Smooth muscle cell (in vitro differentiated cells): Measurements from ENCODE around the gene CACNA1I. TPM values are rescaled to one million over a fixed set of nuclear protein-coding genes. Genes with fewer than 3 reads are reported as not detected.
A peak's percentile ranks its signal among the peaks of the same experiment; 100 is the strongest.

ENCODE experiments used
- DNase-seq: peaks from one replicate; lab custom pipeline; 2025; ENCODE audit not compliant: unreplicated experiment; lab: John Stamatoyannopoulos, UW
- H2AFZ ChIP-seq: fragments of 200-600 bp; sonication (generic); 2 replicates; pipeline ENCODE4 v1.6.0; 2016; ENCODE audit warnings: antibody characterized with exemption, low read depth, mild to moderate bottlenecking
- H3F3A ChIP-seq: fragments of 200-600 bp; sonication (generic); 2 replicates; pipeline ENCODE4 v1.6.0; 2017; ENCODE audit warnings: antibody characterized with exemption, low read depth
- H3K27ac ChIP-seq: fragments of 200-600 bp; sonication (generic); 2 replicates; pipeline ENCODE4 v1.5.1; 2016; ENCODE audit warnings: low read depth, mild to moderate bottlenecking
- H3K27me3 ChIP-seq: fragments of 200-600 bp; sonication (generic); 2 replicates; pipeline ENCODE4 v1.6.1; 2016; ENCODE audit warnings: low read depth, mild to moderate bottlenecking
- H3K36me3 ChIP-seq: fragments of 200-600 bp; sonication (generic); 2 replicates; pipeline ENCODE4 v1.5.1; 2016; ENCODE audit warnings: low read depth
- H3K4me1 ChIP-seq: fragments of 200-600 bp; sonication (generic); 2 replicates; pipeline ENCODE4 v1.5.1; 2016; ENCODE audit warnings: low read depth
- H3K4me2 ChIP-seq: fragments of 200-600 bp; sonication (generic); 2 replicates; pipeline ENCODE4 v1.6.0; 2016; ENCODE audit warnings: mild to moderate bottlenecking
- H3K4me3 ChIP-seq: fragments of 200-600 bp; sonication (generic); 2 replicates; pipeline ENCODE4 v1.5.1; 2016; ENCODE audit warnings: mild to moderate bottlenecking
- H3K79me2 ChIP-seq: fragments of 200-600 bp; sonication (generic); 2 replicates; pipeline ENCODE4 v1.6.0; 2016; ENCODE audit warnings: low read depth, mild to moderate bottlenecking
- H3K9ac ChIP-seq: fragments of 200-600 bp; sonication (generic); 2 replicates; pipeline ENCODE4 v1.6.0; 2016; ENCODE audit warnings: low read depth
- H3K9me3 ChIP-seq: fragments of 200-600 bp; sonication (generic); replicated peaks from 2 replicates; pipeline ENCODE4 v1.5.1; 2016; ENCODE audit warnings: low read depth
- H4K20me1 ChIP-seq: fragments of 200-600 bp; sonication (generic); 2 replicates; pipeline ENCODE4 v1.6.0; 2016; ENCODE audit warnings: low read depth
- CTCF ChIP-seq: fragments of 200-600 bp; sonication (generic); IDR thresholded peaks from 2 replicates; pipeline ENCODE4 v1.5.1; 2017; ENCODE audit warnings: borderline replicate concordance, mild to moderate bottlenecking, antibody characterized with exemption; ENCODE audit not compliant: insufficient read depth, poor library complexity, severe bottlenecking
- WGBS: methylation state at CpG from one replicate; pipeline ENCODE4 v1.1.7; 2016; ENCODE audit warnings: low lambda C conversion rate; 5-methylcytosine and 5-hydroxymethylcytosine counted together
- polyA plus RNA-seq: library from polyadenylated mRNA; unstranded; fragments of >200 nt; fragmentation: Nextera tagmentation; extraction: Ambion mirVana; gene quantifications from 2 replicates; pipeline ENCODE4 v1.2.1, GENCODE V29; 2016
- total RNA-seq: library from RNA; depleted of rRNA; stranded (reverse); fragments of >200 nt; gene quantifications from 2 replicates; pipeline ENCODE4 v1.2.3, GENCODE V29; 2014

Gene CACNA1I
- total and polyA plus RNA-seq, 2 experiments from 2014 or later, result not detected

GRCh38 chr22:39558950-39559349 is 11.6 kb upstream of the CACNA1I start:
- no peak for TF ChIP-seq CTCF
- H3K27me3 ChIP-seq, result peaks cover 76% of the 10 kb centered on the region
- no peak for DNase-seq
- H3K4me3 ChIP-seq, result no peak overlapping the region
- no peaks in the 10 kb centered on the region for H4K20me1 ChIP-seq
- no peak overlapping the region for H3K4me2 ChIP-seq
- H3F3A ChIP-seq, result no peaks in the 10 kb centered on the region
- H3K36me3 ChIP-seq, result no peaks in the 10 kb centered on the region
- H3K9me3 ChIP-seq, result no peaks in the 10 kb centered on the region
- no peaks in the 10 kb centered on the region for H3K4me1 ChIP-seq
- no peak overlapping the region for H3K9ac ChIP-seq
- no peak overlapping the region for H3K27ac ChIP-seq
- no peaks in the 10 kb centered on the region for H3K79me2 ChIP-seq
- H2AFZ ChIP-seq, result no peak overlapping the region
- WGBS, result 87% methylated on average over 13 of the region's 14 CpGs

GRCh38 chr22:39559456-39560105 is 11.0 kb upstream of the CACNA1I start:
- no peak for DNase-seq
- H3F3A ChIP-seq, result no peaks in the 10 kb centered on the region
- peak; percentile 49 for TF ChIP-seq CTCF
- no peak overlapping the region for H3K9ac ChIP-seq
- H3K27ac ChIP-seq, result no peak overlapping the region
- H3K27me3 ChIP-seq, result peaks cover 76% of the 10 kb centered on the region
- H3K4me1 ChIP-seq, result no peaks in the 10 kb centered on the region
- WGBS, result 63% methylated on average over 11 of the region's 11 CpGs
- no peaks in the 10 kb centered on the region for H3K9me3 ChIP-seq
- H3K79me2 ChIP-seq, result no peaks in the 10 kb centered on the region
- no peak overlapping the region for H3K4me2 ChIP-seq
- no peak overlapping the region for H3K4me3 ChIP-seq
- no peaks in the 10 kb centered on the region for H4K20me1 ChIP-seq
- no peak overlapping the region for H2AFZ ChIP-seq
- no peaks in the 10 kb centered on the region for H3K36me3 ChIP-seq

GRCh38 chr22:39560127-39560526 is 10.4 kb upstream of the CACNA1I start:
- no peaks in the 10 kb centered on the region for H3K9me3 ChIP-seq
- H4K20me1 ChIP-seq, result no peaks in the 10 kb centered on the region
- no peak for TF ChIP-seq CTCF
- no peaks in the 10 kb centered on the region for H3K36me3 ChIP-seq
- peaks cover 74% of the 10 kb centered on the region for H3K27me3 ChIP-seq
- H3F3A ChIP-seq, result no peaks in the 10 kb centered on the region
- no peak overlapping the region for H3K4me2 ChIP-seq
- no peak overlapping the region for H3K9ac ChIP-seq
- H3K79me2 ChIP-seq, result no peaks in the 10 kb centered on the region
- H3K4me1 ChIP-seq, result no peaks in the 10 kb centered on the region
- DNase-seq, result no peak
- H3K27ac ChIP-seq, result no peak overlapping the region
- H3K4me3 ChIP-seq, result no peak overlapping the region
- no peak overlapping the region for H2AFZ ChIP-seq
- 65% methylated on average over 6 of the region's 6 CpGs for WGBS
